Measurements from ENCODE around the gene RCL1.
"Not testable (repeated sequence)": the region's sequence is repeated elsewhere in the genome, so short reads cannot be mapped to it uniquely, and the experiment has no call there.

Gene RCL1

GRCh38 chr9:4883326-4883873, 90.7 kb downstream of the RCL1 start:
- no peak for DNase-seq (ENCODE audit: low spot score)

GRCh38 chr9:4886698-4887097, 94.0 kb downstream of the RCL1 start:
- no peak for DNase-seq (ENCODE audit: low spot score)

GRCh38 chr9:4887556-4887955, 94.8 kb downstream of the RCL1 start:
- DNase-seq (ENCODE audit: low spot score) = no peak

GRCh38 chr9:4890242-4890641, 97.5 kb downstream of the RCL1 start:
- no peak for DNase-seq (ENCODE audit: low spot score)

- no peak for DNase-seq (ENCODE audit: low spot score)
Measured at GRCh38 chr9:4890929-4891328, 98.2 kb downstream of the RCL1 start.

- DNase-seq (ENCODE audit: low spot score) = no peak
Measured at GRCh38 chr9:4891674-4892073, 98.9 kb downstream of the RCL1 start.

- no peak for DNase-seq (ENCODE audit: low spot score)
Measured at GRCh38 chr9:4892501-4893194, 99.9 kb downstream of the RCL1 start.

- no peak for DNase-seq (ENCODE audit: low spot score)
Measured at GRCh38 chr9:4894076-4894475, 101.3 kb downstream of the RCL1 start.

GRCh38 chr9:4899853-4900252, 107.1 kb downstream of the RCL1 start:
- not testable (repeated sequence) for DNase-seq (ENCODE audit: low spot score)

GRCh38 chr9:4901401-4902134, 108.8 kb downstream of the RCL1 start:
- peak; percentile 11 for DNase-seq (ENCODE audit: low spot score)

- DNase-seq (ENCODE audit: low spot score) = no peak
Measured at GRCh38 chr9:4902135-4902475, 109.4 kb downstream of the RCL1 start.

- DNase-seq (ENCODE audit: low spot score) = no peak
Measured at GRCh38 chr9:4904322-4905134, 111.8 kb downstream of the RCL1 start.

- no peak for DNase-seq (ENCODE audit: low spot score)
Measured at GRCh38 chr9:4905135-4905490, 112.4 kb downstream of the RCL1 start.
